ENCODE measurements around the gene EIF4G3.

EIF4G3 gene

DNA sequence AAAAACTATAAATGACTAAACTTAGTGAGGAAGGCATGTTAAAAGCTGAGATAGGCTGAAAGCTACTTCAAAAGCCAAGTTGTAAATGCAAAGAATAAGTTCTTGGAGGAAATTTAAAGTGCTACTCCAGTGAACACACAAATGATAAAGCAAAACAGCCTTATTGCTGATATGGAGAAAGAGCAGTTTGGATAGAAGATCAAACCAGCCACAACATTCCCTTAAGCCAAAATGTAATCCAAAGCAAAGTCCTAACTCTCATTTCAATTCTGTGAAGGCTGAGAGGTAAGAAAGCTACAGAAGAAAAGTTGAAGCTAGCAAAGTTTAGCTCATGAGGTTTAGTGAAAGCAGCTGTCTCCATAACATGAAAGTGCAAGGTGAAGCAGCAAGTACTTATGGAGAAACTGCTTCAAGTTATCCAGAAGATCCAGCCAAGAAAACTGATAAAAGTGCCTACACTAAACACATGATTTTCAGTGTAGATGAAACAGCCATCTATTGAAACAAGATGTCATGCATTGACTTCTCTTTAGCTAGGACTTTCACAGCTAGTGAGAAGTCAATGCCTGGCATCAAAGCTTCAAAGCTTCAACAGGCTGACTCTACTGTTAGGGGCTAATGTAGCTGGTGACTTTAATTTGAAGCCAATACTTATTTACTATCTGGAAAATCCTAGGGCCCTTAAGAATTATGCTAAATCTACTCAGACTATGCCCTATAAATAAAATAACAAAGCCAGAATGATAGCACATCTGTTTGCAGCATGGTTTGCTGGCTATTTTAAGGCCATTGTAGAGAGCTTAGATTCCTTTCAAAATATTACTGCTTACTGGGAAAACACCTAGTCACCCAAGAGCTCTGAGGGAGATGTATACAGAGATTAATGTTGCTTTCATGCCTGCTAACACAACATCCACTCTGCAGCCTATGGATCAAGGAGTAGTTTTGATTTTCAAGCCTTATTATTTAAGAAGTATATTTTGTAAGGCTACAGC, 188.6 kb downstream of the EIF4G3 start:
- no peak for DNase-seq

GRCh38 chr1:20983297-20983889, 193.3 kb downstream of the EIF4G3 start:
- peak; percentile 69 for DNase-seq

DNA sequence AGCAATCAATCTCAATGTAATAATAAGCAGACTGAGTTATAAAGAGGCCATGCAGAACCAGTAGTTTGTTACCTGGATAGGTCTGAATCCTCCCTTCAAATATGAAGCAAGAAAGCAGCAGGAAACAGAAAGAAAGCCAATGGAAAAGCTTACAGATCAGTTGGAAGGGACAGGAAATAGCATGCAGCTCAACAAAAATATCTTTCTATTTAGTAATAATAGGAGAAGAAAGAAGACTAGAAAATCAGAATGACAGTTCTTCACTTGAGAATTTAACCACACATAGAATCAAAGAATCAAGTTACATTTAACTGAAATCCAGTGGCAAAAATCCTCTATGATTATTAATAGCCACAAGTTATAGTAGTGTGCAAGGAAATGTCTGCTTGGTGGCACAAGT, 194.4 kb downstream of the EIF4G3 start:
- DNase-seq, result no peak

DNA sequence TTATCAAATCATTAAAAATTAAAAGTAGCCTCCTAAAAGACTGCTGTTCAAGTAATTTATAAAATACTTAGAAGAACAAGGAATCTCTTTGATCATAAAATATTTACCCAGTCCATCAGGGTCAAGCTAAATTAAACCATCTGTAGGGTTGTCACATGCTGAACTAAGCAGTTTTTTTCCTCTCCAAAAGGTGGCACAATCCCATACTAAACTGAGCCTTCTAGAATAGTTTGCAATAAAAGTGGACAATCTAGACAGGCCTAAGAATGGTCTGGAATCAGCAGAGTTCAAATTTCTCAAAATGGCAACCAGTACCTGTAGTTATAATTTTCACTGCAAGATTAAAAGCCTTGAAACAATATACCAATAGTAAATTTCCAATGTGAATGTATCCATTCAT, 194.8 kb downstream of the EIF4G3 start:
- peak; percentile 53 for DNase-seq

DNA sequence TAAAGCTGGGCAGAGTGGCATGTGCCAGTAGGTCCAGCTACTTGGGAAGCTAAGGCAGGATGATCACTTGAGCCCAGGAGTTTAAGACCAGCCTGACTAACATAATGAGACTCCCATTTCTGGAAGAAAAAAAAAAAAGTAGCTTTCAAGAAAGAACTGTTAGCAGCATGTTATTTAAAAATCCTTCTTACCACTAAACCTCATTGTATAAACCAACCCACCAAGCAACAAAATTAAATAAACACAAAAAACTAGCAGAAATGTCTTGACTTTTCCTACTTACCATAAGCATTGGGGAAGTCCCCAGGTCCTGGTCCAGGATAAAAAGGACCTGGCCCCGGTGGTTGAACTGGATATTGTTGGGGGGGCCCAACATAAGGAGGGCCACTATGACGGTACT, 196.6 kb downstream of the EIF4G3 start:
- DNase-seq, result no peak

DNA sequence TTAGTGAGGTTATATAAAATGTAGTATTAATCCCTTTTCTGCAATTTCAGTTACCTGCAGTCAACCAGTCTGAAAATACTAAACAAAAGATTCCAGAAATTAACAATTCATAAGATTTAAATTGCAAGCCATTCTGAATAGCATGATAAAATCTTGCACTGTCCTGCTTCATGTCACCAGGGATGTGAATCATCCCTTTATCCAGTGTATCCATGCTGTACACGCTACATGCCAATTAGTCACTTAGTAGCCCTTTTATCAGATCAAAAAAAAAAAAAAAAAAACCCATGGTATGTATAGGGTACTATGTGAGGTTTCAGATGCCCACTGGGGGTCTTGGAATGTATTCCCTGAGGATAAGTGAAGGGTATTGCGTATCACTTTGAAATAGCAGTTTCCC, 198.3 kb downstream of the EIF4G3 start:
- no peak for DNase-seq

- no peak for DNase-seq
Measured at GRCh38 chr1:20975668-20976067, 201.0 kb downstream of the EIF4G3 start.

- DNase-seq, result no peak
Measured at GRCh38 chr1:20974951-20975350, 201.7 kb downstream of the EIF4G3 start.

DNA sequence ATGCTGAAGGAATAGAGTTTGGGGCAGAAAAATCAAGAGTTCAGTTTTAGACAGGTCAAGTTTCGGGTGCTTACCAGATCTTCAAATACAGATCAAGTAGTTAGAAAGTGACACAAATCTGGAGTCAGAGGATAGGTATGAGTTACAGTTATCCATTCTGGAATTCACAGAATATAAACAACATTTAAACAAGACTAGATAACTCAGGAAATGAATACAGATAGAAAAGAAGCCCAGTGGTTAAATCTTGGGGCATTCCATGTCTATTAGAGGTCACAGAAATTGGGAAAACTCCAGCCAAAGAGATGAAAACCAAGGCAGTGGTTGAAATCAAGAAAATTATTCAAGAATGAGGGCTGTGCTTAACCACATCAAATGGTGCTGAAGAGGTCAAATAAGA, 202.6 kb downstream of the EIF4G3 start:
- DNase-seq, result no peak

DNA sequence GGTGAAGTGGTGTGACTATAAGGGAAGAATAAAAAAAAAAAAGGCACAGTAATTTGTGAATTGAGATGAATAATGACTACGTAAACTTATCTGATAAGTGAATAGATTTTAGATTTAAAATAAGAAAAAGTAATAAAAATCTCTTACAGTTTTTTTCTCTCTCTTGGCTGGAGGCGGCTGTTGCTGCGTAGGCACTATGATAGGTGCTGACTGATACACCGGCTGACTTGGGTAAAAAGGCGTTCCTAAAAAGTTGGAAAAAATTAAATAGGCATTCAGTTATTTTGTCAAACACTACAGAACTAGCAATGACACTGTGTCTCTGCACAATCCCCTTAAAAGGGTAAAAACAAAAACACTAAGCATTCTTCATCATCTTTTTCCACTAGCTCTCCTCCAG, 203.8 kb downstream of the EIF4G3 start:
- no peak for DNase-seq

DNA sequence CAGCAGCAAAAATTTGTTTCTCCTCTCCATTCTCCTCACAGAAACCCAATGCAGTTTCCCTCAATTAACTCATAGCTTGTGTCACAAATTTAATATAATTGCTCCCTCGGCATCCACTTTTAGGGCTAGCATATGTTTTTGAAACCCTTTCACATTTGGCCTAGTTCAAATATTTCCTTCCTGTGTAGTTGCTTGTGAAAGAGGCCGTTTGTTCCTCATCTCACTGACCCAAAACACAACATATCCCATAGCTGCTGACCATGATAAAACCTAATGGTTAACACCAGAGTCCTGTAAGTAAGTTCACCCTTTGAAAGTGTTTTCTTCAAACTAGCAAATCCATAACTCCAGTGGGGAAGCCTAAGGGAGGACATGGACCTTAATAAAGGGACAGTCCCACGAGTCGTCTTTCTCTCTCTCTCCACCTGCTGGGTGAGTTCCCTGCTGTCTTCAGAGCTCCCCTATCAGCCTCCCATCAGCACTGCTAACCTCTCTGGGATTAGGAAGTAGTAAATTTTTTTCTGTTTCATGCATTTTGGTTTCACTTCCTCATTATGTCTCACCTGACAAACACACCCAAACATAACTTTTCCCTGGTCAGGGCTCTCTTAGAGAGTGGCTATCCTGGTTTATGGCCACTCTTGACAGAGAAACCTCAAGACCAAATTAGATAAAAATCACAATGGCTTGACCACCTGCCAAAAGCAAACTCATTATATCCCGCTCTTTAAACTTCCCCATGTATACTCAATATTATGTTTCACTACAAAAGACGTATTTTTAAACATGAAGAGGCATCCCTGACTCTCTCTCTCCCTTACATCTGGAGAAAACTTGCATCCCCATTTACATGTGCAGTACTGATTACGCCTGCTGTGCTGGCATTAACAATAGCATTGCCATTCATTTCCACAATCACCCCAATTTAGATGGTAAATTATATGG, 211.9 kb downstream of the EIF4G3 start:
- peak; percentile 92 for DNase-seq

- no peak for DNase-seq
Measured at GRCh38 chr1:20962576-20963258, 214.0 kb downstream of the EIF4G3 start.

- DNase-seq, result no peak
Measured at GRCh38 chr1:20958430-20958829, 218.3 kb downstream of the EIF4G3 start.

- DNase-seq, result no peak
Measured at GRCh38 chr1:20956272-20956671, 220.4 kb downstream of the EIF4G3 start.

DNA sequence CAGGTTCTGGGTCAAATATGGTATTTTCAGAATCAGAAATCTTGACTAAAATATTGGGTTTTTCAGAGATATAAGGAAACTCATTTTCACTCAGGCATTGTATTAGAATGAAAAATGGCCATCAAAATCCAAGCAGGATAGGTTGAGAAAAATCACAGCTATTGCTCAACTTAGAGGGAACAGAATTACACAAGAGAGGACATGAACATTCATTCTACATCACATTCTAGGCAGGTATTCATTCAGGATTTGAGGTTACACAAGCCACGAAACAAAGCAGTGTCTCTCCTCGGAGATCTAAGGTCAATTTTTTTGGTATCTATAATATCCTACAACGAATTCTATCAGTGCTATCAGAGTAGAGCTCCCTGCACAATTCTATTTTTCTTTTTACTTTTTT, 226.0 kb downstream of the EIF4G3 start:
- DNase-seq, result no peak

DNA sequence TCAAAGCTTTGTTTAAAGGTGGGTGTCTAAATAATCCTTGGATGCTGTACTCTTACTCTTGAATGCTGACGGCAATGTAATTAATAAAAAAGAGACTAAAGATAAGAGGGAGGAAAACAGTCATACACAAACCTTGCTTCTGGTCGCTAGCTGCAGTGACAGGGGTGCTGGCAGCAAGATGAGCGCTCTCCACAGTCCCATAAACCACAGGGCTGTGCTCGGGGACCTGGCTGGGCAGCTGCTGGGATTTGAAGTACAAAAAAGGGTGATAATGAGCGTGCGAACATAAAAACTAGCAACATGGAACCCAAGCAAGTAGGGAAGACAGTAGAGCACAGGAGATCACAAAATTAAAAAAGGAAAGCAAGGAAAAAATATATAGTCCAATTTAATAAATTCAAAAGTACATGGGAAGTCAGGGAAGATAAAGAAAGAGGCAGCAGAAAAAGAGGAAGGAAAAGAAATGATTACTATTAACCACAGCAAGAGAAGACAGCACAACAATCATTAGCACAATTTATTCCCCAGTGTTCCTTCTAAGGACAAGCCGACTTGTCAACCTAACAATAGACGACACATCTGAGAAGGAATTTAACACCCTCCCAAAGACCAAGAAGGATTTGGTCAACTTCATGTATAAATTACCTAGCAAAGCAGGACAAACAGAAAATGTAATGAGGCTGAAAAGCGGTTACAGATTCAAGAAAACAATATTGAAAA, 226.7 kb downstream of the EIF4G3 start:
- DNase-seq, result no peak

DNA sequence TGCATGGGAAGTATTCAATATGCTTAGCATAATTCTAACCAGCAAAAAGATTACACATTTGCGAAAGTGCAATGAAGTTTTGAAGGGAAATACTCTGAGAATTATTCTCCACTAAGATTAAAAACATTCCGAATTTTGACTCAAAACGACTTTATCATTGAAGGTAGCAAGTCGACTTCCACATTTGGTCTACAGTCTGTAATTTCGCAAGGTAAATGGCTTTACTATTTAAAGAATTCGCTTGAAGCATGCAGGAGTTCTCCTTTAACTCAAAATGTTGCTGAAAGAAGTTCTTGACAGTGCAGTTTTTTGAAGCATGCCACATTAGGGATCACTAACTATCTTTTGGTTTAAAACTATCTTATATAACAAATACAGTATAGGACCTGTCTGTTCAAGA, 228.6 kb downstream of the EIF4G3 start:
- no peak for DNase-seq

DNA sequence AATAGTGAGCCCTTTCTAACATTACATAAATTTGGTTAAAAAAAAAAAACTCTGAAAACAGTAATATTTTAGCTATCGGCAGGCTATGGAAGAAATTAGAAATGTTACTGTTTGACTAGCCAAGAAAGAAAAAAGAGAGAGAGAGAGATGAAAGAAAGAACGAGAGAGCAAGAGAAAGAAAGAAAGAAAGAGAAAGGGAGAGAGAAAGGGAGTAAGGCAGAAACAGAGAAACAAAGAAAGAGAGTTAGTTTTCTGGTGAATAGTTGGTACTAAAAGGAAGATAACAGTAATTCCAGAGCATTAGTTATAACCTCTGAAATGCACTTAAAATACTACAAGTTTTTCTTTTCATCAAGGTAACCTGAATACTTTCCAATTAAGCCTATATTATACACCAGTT, 229.3 kb downstream of the EIF4G3 start:
- DNase-seq, result no peak

- no peak for DNase-seq
Measured at GRCh38 chr1:20936621-20937020, 240.1 kb downstream of the EIF4G3 start.

DNA sequence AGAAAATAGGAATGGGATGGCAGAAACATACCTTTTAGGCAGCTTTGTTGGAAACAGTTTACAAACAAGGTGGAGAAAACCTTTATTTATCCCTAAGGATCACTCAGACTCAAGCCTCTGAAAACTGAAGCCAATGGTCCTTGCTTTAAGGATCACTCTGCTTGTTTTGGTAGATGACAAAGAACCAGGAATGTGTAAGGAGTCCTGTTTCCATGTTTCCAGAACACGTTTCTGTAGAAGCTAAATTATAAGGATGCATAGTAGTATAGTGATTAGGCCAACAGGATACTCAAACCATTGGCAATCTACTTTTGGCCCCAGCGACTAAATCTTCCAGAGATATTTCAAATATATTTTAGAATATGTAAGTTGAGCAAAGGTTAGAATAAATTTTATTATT, 240.5 kb downstream of the EIF4G3 start:
- no peak for DNase-seq

DNA sequence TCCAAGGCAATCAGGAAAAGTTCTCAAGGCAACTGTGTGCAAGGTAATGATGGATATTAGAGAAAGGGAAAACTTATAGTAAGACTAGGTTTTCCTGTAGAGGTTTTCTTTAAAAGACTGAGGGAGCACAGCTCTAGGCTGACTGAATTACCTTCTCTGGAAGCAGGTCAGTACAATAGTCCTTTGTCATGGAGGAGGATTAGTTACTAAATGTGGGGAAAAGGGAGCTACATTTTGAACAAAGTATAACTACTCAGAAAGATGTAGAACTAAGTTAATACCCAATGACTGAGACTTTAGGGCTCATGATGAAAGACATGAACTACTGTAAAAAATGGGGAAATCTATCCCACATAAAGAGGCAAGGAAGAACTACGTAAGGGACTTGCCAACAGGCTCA, 241.0 kb downstream of the EIF4G3 start:
- DNase-seq, result no peak

DNA sequence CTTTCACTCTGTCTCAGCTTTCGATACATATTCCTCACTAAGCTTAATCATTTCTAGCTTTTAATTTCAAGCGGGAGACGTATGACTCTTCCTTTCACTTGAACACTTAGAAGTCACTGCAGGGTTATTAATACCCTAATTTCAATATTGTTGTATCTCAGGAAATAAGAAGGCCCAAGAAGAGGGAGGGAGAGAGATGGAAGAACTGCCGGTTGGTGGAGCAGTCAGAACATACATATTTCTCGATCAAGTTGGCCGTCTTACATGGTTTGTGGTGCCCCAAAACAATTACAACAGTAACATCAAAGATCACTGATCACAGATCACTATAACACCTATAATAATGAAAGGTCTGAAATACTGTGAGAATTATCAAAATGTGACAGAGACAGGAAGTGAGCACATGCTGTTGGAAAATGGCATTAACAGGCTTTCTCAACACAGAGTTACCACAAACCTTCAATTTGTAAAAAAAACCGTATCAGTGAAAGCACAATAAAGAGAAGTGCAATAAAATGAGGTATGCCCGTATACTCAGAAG, 244.2 kb downstream of the EIF4G3 start:
- no peak for DNase-seq
